Measurements from ENCODE around the gene MAP3K6. TPM values are rescaled to one million over a fixed set of nuclear protein-coding genes. Genes with fewer than 3 reads are reported as not detected.

The MAP3K6 gene
- total RNA-seq, 4 donors from 2014 or later, result 72.3 to 121 (median 76.9) TPM

- intact Hi-C loops (cut with DNase I), result loop anchor here (10.0 kb wide), 1 partner anchor 204 kb away; the partner anchor contains the start of gene AHDC1
- Histone ChIP-seq H3K36me3 (peaks cover 0 to 6% (median 0%) of the 10 kb centered on the region in 3 donors), H3K4me3 (no peak overlapping the region), H3K4me1 (peaks cover 37 to 94% (median 45%) of the 10 kb centered on the region in 3 donors), H3K27me3 (no peaks in the 10 kb centered on the region), H3K27ac (no peak overlapping the region), H3K9me3 (no peaks in the 10 kb centered on the region)
- no peak for DNase-seq
- 23 to 45% methylated on average over 8 to 9 of the region's 13 CpGs for WGBS, 2 donors
- TF ChIP-seq POLR2A (IDR thresholded peaks at IDR 0.05) (no peak), CTCF (IDR thresholded peaks at IDR 0.05) (no peak)
Observed at GRCh38 chr1:27400082-27400962, 33.6 kb upstream of the MAP3K6 start.

GRCh38 chr1:27399251-27400025 lies 32.7 kb upstream of the MAP3K6 start:
- no peak for DNase-seq
- no peak overlapping the region for H3K4me3 ChIP-seq
- H3K27ac ChIP-seq, result no peak overlapping the region
- 53 to 62% methylated on average over 6 to 10 of the region's 19 CpGs for WGBS, 2 donors
- peaks cover 31 to 92% (median 38%) of the 10 kb centered on the region in 3 donors for H3K4me1 ChIP-seq
- no peaks in the 10 kb centered on the region for H3K9me3 ChIP-seq
- intact Hi-C loops (cut with DNase I), result loop anchor here (10.0 kb wide), 2 partner anchors 205 to 265 kb away; partner anchors contain the start of gene AHDC1
- TF ChIP-seq CTCF (IDR thresholded peaks at IDR 0.05), result no peak
- no peak for TF ChIP-seq POLR2A (IDR thresholded peaks at IDR 0.05)
- H3K36me3 ChIP-seq, result no peaks in the 10 kb centered on the region
- no peaks in the 10 kb centered on the region for H3K27me3 ChIP-seq

GRCh38 chr1:27398405-27399149 lies 31.8 kb upstream of the MAP3K6 start:
- Histone ChIP-seq H3K36me3 (no peaks in the 10 kb centered on the region), H3K4me1 (peaks cover 24 to 83% (median 30%) of the 10 kb centered on the region in 3 donors), H3K9me3 (no peaks in the 10 kb centered on the region), H3K27me3 (no peaks in the 10 kb centered on the region), H3K27ac (no peak overlapping the region), H3K4me3 (no peak overlapping the region)
- DNase-seq, result no peak
- intact Hi-C loops (cut with DNase I), result loop anchor here (10.0 kb wide), 1 partner anchor 266 kb away; no protein-coding TSS in a partner anchor
- WGBS, 2 donors, result 73 to 83% methylated on average over 1 to 2 of the region's 4 CpGs
- no peak for TF ChIP-seq CTCF (IDR thresholded peaks at IDR 0.05)
- TF ChIP-seq POLR2A (IDR thresholded peaks at IDR 0.05), result no peak

GRCh38 chr1:27397749-27398148 lies 31.0 kb upstream of the MAP3K6 start:
- WGBS, 2 donors, result 58 to 69% methylated on average over 4 to 7 of the region's 7 CpGs
- no peak for DNase-seq
- intact Hi-C loops (cut with DNase I), result loop anchor here (10.0 kb wide), 1 partner anchor 267 kb away; no protein-coding TSS in a partner anchor

More at GRCh38 chr1:27397749-27398148, 31.0 kb upstream of the MAP3K6 start:
- no peaks in the 10 kb centered on the region for H3K27me3 ChIP-seq
- TF ChIP-seq POLR2A (IDR thresholded peaks at IDR 0.05) (no peak), CTCF (IDR thresholded peaks at IDR 0.05) (no peak)
- H3K27ac ChIP-seq, result no peak overlapping the region
- no peak overlapping the region for H3K4me3 ChIP-seq
- no peaks in the 10 kb centered on the region for H3K9me3 ChIP-seq
- no peaks in the 10 kb centered on the region for H3K36me3 ChIP-seq
- H3K4me1 ChIP-seq, result peaks cover 17 to 80% (median 24%) of the 10 kb centered on the region in 3 donors

All from esophagus squamous epithelium (tissue), 5 donors.